ENCODE results near the gene ASAP3. TPM values are rescaled to one million over a fixed set of nuclear protein-coding genes. Genes with fewer than 3 reads are reported as not detected.
"Not testable (repeated sequence)": the region's sequence is repeated elsewhere in the genome, so short reads cannot be mapped to it uniquely, and the experiment has no call there.

The ASAP3 gene
- total RNA-seq, 1 donor = 1.1 TPM

- DNase-seq (ENCODE audit: low read depth in 2 of 3, low spot score in 2 of 3) = no peak
These were observed 83.5 kb downstream of the ASAP3 start for GRCh38 chr1:23400324-23401114.

- no peak for DNase-seq (ENCODE audit: low read depth in 2 of 3, low spot score in 2 of 3)
These were observed 84.8 kb downstream of the ASAP3 start for GRCh38 chr1:23399229-23399628.

- no peak for DNase-seq (ENCODE audit: low read depth in 2 of 3, low spot score in 2 of 3)
These were observed 86.1 kb downstream of the ASAP3 start for GRCh38 chr1:23397908-23398307.

GRCh38 chr1:23396380-23396779, 87.6 kb downstream of the ASAP3 start:
- no peak for DNase-seq (ENCODE audit: low read depth in 2 of 3, low spot score in 2 of 3)

- no peak for DNase-seq (ENCODE audit: low read depth in 2 of 3, low spot score in 2 of 3)
These were observed 88.1 kb downstream of the ASAP3 start for GRCh38 chr1:23395849-23396248.

- no peak for DNase-seq (ENCODE audit: low read depth in 2 of 3, low spot score in 2 of 3)
These were observed 88.7 kb downstream of the ASAP3 start for GRCh38 chr1:23395154-23395724.

- no peak for DNase-seq (ENCODE audit: low read depth in 2 of 3, low spot score in 2 of 3)
These were observed 89.3 kb downstream of the ASAP3 start for GRCh38 chr1:23394684-23395083.

GRCh38 chr1:23394181-23394580, 89.8 kb downstream of the ASAP3 start:
- DNase-seq (ENCODE audit: low read depth in 2 of 3, low spot score in 2 of 3) = no peak

GRCh38 chr1:23393706-23394105, 90.3 kb downstream of the ASAP3 start:
- no peak for DNase-seq (ENCODE audit: low read depth in 2 of 3, low spot score in 2 of 3)

GRCh38 chr1:23392125-23392855, 91.7 kb downstream of the ASAP3 start:
- no peak for DNase-seq (ENCODE audit: low read depth in 2 of 3, low spot score in 2 of 3)

GRCh38 chr1:23389837-23390321, 94.1 kb downstream of the ASAP3 start:
- DNase-seq (ENCODE audit: low read depth in 2 of 3, low spot score in 2 of 3) = peak in 1 of 3 donors; percentile 55

GRCh38 chr1:23387494-23387893, 96.5 kb downstream of the ASAP3 start:
- DNase-seq (ENCODE audit: low read depth in 2 of 3, low spot score in 2 of 3) = no peak

GRCh38 chr1:23385119-23385621, 98.8 kb downstream of the ASAP3 start:
- DNase-seq (ENCODE audit: low read depth in 2 of 3, low spot score in 2 of 3) = no peak

GRCh38 chr1:23384312-23385058, 99.5 kb downstream of the ASAP3 start:
- DNase-seq (ENCODE audit: low read depth in 2 of 3, low spot score in 2 of 3) = no peak

- DNase-seq (ENCODE audit: low read depth in 2 of 3, low spot score in 2 of 3) = no peak
These were observed 100.2 kb downstream of the ASAP3 start for GRCh38 chr1:23383577-23384311.

- no peak for DNase-seq (ENCODE audit: low read depth in 2 of 3, low spot score in 2 of 3)
These were observed 102.6 kb downstream of the ASAP3 start for GRCh38 chr1:23381233-23381885.

GRCh38 chr1:23380719-23381118, 103.3 kb downstream of the ASAP3 start:
- no peak for DNase-seq (ENCODE audit: low read depth in 2 of 3, low spot score in 2 of 3)

- not testable (repeated sequence) for DNase-seq (ENCODE audit: low read depth in 2 of 3, low spot score in 2 of 3)
These were observed 103.7 kb downstream of the ASAP3 start for GRCh38 chr1:23380236-23380635.
